Tibial artery (tissue), 4 donors: ENCODE results near the gene GABBR1.

Experiments
- DNase-seq, 2 donors: peaks; one replicate each; pipeline ENCODE4 v3.0.0-alpha.2; 2019
- H3K27ac ChIP-seq, 2 donors: fragments of 200-600 bp; sonication (generic) in 1 of 2; 1 replicate in 1 of 2; 2 replicates in 1 of 2; pipeline ENCODE4 v1.5.1; 2018 to 2019; ENCODE audit warnings: mild to moderate bottlenecking in 1 of 2
- H3K27me3 ChIP-seq, 2 donors: fragments of 200-600 bp; sonication (generic) in 1 of 2; one replicate each; pipeline versions ENCODE4 v1.5.1 to v1.6.0; 2016 to 2019
- H3K36me3 ChIP-seq, 3 donors: fragments of 200-600 bp; sonication (generic) in 2 of 3; one replicate each; pipeline ENCODE4 v1.5.1; 2016 to 2019; ENCODE audit warnings: mild to moderate bottlenecking in 2 of 3
- H3K4me1 ChIP-seq, 4 donors: fragments of 200-600 bp; sonication (generic) in 2 of 4; 1 replicate in 3 of 4; 2 replicates in 1 of 4; pipeline ENCODE4 v1.5.1; 2016 to 2019
- H3K4me3 ChIP-seq, 2 donors: fragments of 200-600 bp; sonication (generic) in 1 of 2; 1 replicate in 1 of 2; 2 replicates in 1 of 2; pipeline ENCODE4 v1.5.1; 2018 to 2019; ENCODE audit warnings: mild to moderate bottlenecking in 2 of 2
- H3K9me3 ChIP-seq, 3 donors: fragments of 200-600 bp; sonication (generic) in 1 of 3; one replicate each; pipeline ENCODE4 v1.5.1; 2016 to 2019
- CTCF ChIP-seq, 2 experiments: fragments of 200-600 bp in 1 of 2; fragments of 450-650 bp in 1 of 2; IDR thresholded peaks; one replicate each; pipeline ENCODE4 v1.5.1; 2017 to 2019; ENCODE audit warnings: antibody characterized with exemption in 2 of 2, mild to moderate bottlenecking in 1 of 2, moderate library complexity in 1 of 2
- intact Hi-C: fragments of 100-400 bp; cut with DNase I; formaldehyde crosslinking; loops from one replicate; pipeline ENCODE4 v1.15.0; 2023; ENCODE audit warnings: low total_unique reads

The GABBR1 gene

DNA sequence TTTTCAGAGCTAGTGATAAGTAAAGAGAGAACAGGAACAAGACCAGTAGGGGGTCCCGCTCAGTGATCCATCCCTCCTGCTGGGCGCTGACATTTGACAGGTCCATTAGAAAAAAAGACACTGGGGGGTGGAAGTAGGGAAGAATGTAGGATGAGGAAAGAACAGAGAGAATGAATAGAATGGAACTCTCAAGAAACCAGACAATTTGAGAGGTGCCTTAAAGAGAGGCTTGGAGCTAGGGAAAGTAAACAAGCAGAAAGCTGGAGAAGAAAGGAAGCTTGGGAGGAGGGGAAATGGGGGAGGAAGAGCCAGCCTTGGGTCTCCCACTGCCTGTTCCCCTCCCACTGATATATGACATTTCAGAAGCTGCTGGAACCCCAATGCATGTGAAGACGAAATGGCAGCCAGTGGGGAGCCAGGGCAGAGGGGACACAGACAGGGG lies 8.4 kb downstream of the GABBR1 start:
- Histone ChIP-seq H3K36me3 (peaks cover 26 to 54% (median 35%) of the 10 kb centered on the region in 3 donors), H3K9me3 (no peaks in the 10 kb centered on the region), H3K4me3 (no peak overlapping the region), H3K27me3 (no peaks in the 10 kb centered on the region), H3K4me1 (peaks cover 0 to 22% (median 18%) of the 10 kb centered on the region in 4 donors), H3K27ac (no peak overlapping the region)
- no peak for TF ChIP-seq CTCF (IDR thresholded peaks at IDR 0.05)
- intact Hi-C loops: no loop called here
- no peak for DNase-seq

GRCh38 chr6:29620630-29621029 lies 12.4 kb downstream of the GABBR1 start:
- intact Hi-C loops: no loop called here
- Histone ChIP-seq H3K4me3 (no peak overlapping the region), H3K9me3 (no peaks in the 10 kb centered on the region), H3K27ac (no peak overlapping the region), H3K27me3 (no peaks in the 10 kb centered on the region), H3K4me1 (no peaks in the 10 kb centered on the region), H3K36me3 (peaks cover 42 to 83% (median 51%) of the 10 kb centered on the region in 3 donors)
- no peak for TF ChIP-seq CTCF (IDR thresholded peaks at IDR 0.05)
- no peak for DNase-seq

- intact Hi-C loops: no loop called here
- H3K4me3 ChIP-seq: no peak overlapping the region
- H3K9me3 ChIP-seq: no peaks in the 10 kb centered on the region
- no peak for TF ChIP-seq CTCF (IDR thresholded peaks at IDR 0.05)
- no peak overlapping the region for H3K27ac ChIP-seq
- no peaks in the 10 kb centered on the region for H3K4me1 ChIP-seq
- no peaks in the 10 kb centered on the region for H3K27me3 ChIP-seq
- no peak for DNase-seq
- H3K36me3 ChIP-seq: peaks cover 48 to 90% (median 52%) of the 10 kb centered on the region in 3 donors
These were observed 13.3 kb downstream of the GABBR1 start for GRCh38 chr6:29619578-29620160.

DNA sequence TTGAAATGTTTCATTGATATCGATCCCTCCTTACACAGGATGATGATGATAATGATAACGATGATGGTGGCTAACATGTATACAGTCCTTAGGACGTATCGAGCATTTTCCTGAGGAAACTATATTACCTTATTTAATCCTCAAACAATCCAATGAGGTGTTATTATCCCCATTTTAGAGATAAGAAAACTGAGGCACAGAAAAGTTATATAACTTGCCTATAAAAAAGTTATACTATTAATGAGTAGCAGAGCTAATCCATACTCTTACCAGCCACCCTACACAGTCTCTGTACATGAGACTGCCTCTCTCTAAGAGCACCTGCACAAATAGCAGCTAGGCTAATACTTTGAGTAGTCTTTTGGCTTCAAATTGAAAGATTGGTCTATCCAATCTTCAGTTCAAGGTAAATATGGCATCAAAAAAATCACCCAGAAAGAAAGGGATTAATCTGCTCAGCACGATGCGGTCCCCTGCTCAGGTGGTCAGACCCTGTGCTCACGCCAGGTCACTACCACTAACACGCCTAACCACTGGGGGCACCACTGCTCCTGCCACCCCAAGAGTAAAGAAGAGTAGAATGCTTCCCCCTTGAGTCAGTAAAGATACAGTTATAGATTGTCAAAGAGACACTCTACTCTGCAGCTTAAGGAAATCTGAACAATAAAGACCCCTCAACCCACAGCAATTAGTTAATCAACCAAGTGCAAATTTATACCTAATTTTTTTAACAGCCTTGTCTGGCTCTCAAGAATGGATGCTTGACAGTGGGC lies 15.0 kb downstream of the GABBR1 start:
- intact Hi-C loops: no loop called here
- no peaks in the 10 kb centered on the region for H3K9me3 ChIP-seq
- no peak for DNase-seq
- H3K27me3 ChIP-seq: no peaks in the 10 kb centered on the region
- peaks cover 57 to 90% (median 60%) of the 10 kb centered on the region in 3 donors for H3K36me3 ChIP-seq
- H3K4me1 ChIP-seq: no peaks in the 10 kb centered on the region
- no peak overlapping the region for H3K27ac ChIP-seq
- H3K4me3 ChIP-seq: no peak overlapping the region
- TF ChIP-seq CTCF (IDR thresholded peaks at IDR 0.05): no peak

- H3K9me3 ChIP-seq: no peaks in the 10 kb centered on the region
- H3K4me1 ChIP-seq: no peaks in the 10 kb centered on the region
- H3K27ac ChIP-seq: no peak overlapping the region
- no peak for TF ChIP-seq CTCF (IDR thresholded peaks at IDR 0.05)
- no peaks in the 10 kb centered on the region for H3K27me3 ChIP-seq
- H3K4me3 ChIP-seq: no peak overlapping the region
- DNase-seq: no peak
- intact Hi-C loops: no loop called here
- peaks cover 66 to 99% (median 80%) of the 10 kb centered on the region in 3 donors for H3K36me3 ChIP-seq
These were observed 21.6 kb downstream of the GABBR1 start for GRCh38 chr6:29611426-29611825.
